ENCODE results near the gene AP3S2. TPM values are rescaled to one million over a fixed set of nuclear protein-coding genes. Genes with fewer than 3 reads are reported as not detected.
"Not testable (repeated sequence)": the region's sequence is repeated elsewhere in the genome, so short reads cannot be mapped to it uniquely, and the experiment has no call there.

AP3S2 gene
- total RNA-seq, 2 donors from 2014 or later: 12.4 to 13.1 TPM

- DNase-seq (ENCODE audit: low spot score in 2 of 2); ATAC-seq; H3K27ac Mint-ChIP-seq; H3K36me3 Mint-ChIP-seq; H3K9me3 Mint-ChIP-seq: not testable (repeated sequence)
Measured at GRCh38 chr15:89854863-89855262, 38.9 kb downstream of the AP3S2 start.

DNA sequence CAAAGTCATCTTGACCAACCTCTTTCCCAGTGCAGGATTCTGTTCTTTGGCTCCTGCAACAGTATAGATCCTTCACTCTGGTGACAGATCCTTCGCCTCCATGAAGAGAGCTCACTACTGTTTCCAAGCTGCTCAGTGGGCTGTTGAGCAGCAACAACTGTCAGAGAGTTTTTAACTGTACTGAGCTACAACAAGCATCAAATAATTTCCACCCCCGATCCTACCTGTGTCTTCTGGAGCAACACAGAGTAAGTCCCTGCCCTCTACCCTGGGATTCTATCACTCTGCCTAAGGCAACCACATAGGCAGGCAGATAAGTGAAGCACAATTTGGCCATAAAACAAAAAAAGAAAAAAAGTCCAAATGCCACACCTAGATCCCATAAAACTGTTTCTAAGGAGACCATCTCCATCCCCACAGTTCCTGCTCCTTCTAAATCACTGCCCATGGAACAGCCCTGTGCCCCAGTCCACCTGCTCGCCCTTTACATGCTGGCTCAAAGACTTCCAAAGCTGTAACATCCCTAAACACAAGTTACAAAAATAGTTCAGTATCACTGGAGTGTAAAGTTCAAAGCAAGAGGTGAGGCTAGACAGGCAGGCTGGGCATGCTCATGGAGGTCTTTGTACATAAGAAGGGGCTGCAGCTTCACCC lies 41.3 kb downstream of the AP3S2 start:
- ATAC-seq (no peak), DNase-seq (ENCODE audit: low spot score in 2 of 2) (no peak)
- H3K9me3 Mint-ChIP-seq: no peaks in the 10 kb centered on the region
- H3K36me3 Mint-ChIP-seq: no peaks in the 10 kb centered on the region
- H3K27ac Mint-ChIP-seq: no peak overlapping the region

DNA sequence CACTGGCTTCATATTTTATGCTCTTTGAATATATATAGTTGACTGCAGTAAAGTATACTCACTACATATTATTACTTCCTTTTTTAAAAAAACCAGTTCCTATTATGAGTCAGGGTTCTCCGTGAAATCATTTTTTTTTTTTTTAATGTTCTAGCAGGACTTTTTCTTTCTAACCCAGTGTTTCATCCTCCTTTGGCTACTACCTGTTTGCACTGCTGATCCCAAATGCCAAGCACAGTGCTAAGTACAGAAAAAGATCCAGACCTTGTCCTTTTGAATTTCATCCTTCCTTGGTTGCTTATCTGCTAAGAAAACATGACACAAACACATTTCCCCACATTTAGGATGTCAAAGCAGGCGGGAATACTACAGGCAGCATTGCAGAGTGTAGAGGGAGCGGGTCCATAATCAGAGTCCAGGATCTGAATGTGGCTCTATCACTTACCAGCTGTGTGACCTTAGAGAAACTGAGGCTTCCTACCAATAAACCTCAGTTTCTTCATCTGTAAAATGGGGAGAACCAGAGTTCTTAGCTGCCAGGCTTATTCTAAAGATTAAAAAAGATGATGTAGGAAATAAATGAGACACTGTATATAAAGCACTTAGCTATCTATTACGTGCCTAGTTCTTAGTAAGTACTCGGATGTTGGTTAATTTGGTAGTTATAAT lies 42.0 kb downstream of the AP3S2 start:
- no peak for DNase-seq (ENCODE audit: low spot score in 2 of 2)
- Mint-ChIP-seq H3K9me3 (no peaks in the 10 kb centered on the region), H3K27ac (no peak overlapping the region), H3K36me3 (no peaks in the 10 kb centered on the region)
- peak in 1 of 2 donors; percentile 24 for ATAC-seq

- ATAC-seq (no peak), DNase-seq (ENCODE audit: low spot score in 2 of 2) (no peak)
- Mint-ChIP-seq H3K27ac (no peak overlapping the region), H3K9me3 (no peaks in the 10 kb centered on the region), H3K36me3 (no peaks in the 10 kb centered on the region)
Measured at GRCh38 chr15:89848970-89849292, 44.9 kb downstream of the AP3S2 start.

- Mint-ChIP-seq H3K9me3 (no peaks in the 10 kb centered on the region), H3K27ac (no peak overlapping the region), H3K36me3 (no peaks in the 10 kb centered on the region)
- ATAC-seq (no peak), DNase-seq (ENCODE audit: low spot score in 2 of 2) (no peak)
Measured at GRCh38 chr15:89847101-89847500, 46.7 kb downstream of the AP3S2 start.

DNA sequence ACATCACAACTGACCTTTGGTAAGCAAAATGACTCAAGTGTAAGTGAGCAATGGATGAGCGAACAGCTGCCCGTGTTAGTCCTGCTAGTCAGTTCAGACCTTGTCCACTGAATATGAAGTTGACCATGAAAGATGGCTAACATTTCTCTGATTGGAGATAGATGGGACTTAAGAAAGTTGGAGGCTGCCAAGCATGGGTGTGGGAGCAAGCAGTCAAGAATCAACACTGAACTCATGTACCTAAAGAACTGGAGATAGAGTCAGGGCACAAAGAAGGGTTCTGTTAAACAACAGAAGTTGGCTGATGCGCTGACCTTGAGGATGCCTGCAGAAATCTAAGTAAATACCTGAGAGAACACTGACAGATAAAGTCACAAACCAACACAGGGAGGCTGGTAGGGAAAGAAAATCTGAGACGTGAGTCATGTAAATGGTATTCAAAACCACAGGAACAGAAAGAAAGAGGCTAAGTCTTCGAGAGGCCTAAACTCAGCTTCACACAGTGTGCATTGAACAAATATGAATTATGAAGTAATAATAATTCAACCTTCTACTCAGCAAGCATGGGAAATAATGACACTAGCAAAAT lies 48.4 kb downstream of the AP3S2 start:
- H3K27ac Mint-ChIP-seq: no peak overlapping the region
- DNase-seq (ENCODE audit: low spot score in 2 of 2): no peak
- peak in 1 of 2 donors; percentile 28 for ATAC-seq
- no peaks in the 10 kb centered on the region for H3K36me3 Mint-ChIP-seq
- H3K9me3 Mint-ChIP-seq: no peaks in the 10 kb centered on the region

- DNase-seq (ENCODE audit: low spot score in 2 of 2) (no peak), ATAC-seq (no peak)
- Mint-ChIP-seq H3K27ac (peak overlapping the region in 1 of 2 donors; percentile 74), H3K36me3 (no peaks in the 10 kb centered on the region), H3K9me3 (no peaks in the 10 kb centered on the region)
Measured at GRCh38 chr15:89841962-89842361, 51.8 kb downstream of the AP3S2 start.

DNA sequence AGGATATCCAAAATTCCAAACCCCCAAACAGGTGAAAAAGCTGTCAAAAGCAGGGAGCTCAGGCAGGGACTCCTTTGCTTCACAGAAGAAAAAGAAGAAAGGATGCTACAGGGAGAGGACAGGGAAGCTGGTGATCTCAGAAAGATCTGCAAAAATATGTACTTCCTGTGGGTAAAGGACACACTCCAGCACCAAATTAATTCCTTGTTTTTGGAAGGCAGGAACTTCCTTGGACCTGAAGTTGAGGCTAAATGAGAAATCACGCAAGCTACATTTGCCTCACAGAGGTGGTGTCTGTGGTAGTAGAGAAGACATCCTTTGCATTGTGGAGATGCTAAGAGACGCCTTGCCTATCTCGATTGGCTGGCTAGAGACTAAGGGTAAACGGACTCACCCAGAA lies 52.5 kb downstream of the AP3S2 start:
- no peaks in the 10 kb centered on the region for H3K36me3 Mint-ChIP-seq
- H3K9me3 Mint-ChIP-seq: no peaks in the 10 kb centered on the region
- no peak for DNase-seq (ENCODE audit: low spot score in 2 of 2)
- peak overlapping the region in 1 of 2 donors; percentile 74 for H3K27ac Mint-ChIP-seq
- no peak for ATAC-seq

- no peaks in the 10 kb centered on the region for H3K9me3 Mint-ChIP-seq
- DNase-seq (ENCODE audit: low spot score in 2 of 2): no peak
- peaks cover 0 to 6% of the 10 kb centered on the region in 2 donors for H3K36me3 Mint-ChIP-seq
- no peak overlapping the region for H3K27ac Mint-ChIP-seq
- ATAC-seq: no peak
Measured at GRCh38 chr15:89839167-89839810, 54.5 kb downstream of the AP3S2 start.

GRCh38 chr15:89837830-89838178 lies 56.0 kb downstream of the AP3S2 start:
- Mint-ChIP-seq H3K9me3 (no peaks in the 10 kb centered on the region), H3K27ac (peak overlapping the region in 1 of 2 donors; percentile 14), H3K36me3 (peaks cover 0 to 6% of the 10 kb centered on the region in 2 donors)
- DNase-seq (ENCODE audit: low spot score in 2 of 2) (no peak), ATAC-seq (no peak)

GRCh38 chr15:89837134-89837829 lies 56.5 kb downstream of the AP3S2 start:
- Mint-ChIP-seq H3K9me3 (no peaks in the 10 kb centered on the region), H3K27ac (peak overlapping the region in 1 of 2 donors; percentile 14), H3K36me3 (peaks cover 0 to 6% of the 10 kb centered on the region in 2 donors)
- no peak for ATAC-seq
- DNase-seq (ENCODE audit: low spot score in 2 of 2): no peak

DNA sequence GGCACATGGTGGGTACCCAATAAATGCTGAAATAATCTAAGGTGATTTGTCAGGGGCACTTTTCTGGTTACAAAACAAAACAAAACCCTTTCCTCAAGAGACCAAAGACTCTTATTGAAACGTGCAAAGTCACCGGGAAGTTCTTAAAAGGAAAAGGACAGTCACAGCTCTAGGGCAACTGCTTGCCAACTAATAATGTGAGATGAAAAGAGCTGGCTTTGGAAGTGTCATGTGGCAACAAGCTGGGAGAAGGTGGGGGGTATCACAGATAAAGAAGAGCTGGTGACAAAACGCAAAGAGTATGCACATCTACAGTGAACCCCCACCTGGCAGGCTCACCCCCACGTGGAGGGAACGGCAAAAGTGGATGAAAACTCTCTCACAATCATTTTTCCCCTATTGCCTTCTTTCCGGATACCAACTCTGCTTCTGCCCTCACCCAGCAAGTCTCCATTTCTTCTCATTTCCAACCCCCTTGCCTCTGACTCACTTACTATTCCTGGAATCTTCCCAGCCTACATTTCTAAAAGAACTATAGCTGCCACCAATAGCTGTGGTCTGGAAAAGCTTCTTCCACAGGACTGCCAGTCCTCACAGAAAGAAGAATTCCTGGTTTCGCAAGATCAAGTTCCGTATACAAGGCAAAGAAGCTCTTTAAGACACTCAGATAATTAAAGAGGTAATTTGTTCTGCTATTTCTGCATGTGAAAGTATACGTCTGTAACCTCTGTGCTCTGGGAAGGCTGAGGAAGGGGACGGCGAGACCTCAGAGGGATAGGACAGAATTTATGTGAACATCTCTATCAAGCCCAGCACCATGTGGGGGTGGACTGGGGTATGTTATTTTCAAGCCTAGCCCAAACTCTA lies 57.3 kb downstream of the AP3S2 start:
- no peak for DNase-seq (ENCODE audit: low spot score in 2 of 2)
- Mint-ChIP-seq H3K27ac (no peak overlapping the region), H3K9me3 (no peaks in the 10 kb centered on the region)

GRCh38 chr15:89835176-89835564 lies 58.6 kb downstream of the AP3S2 start:
- Mint-ChIP-seq H3K27ac (peak overlapping the region in 1 of 2 donors; percentile 47), H3K36me3 (peaks cover 0 to 6% of the 10 kb centered on the region in 2 donors), H3K9me3 (no peaks in the 10 kb centered on the region)
- ATAC-seq (no peak), DNase-seq (ENCODE audit: low spot score in 2 of 2) (no peak)

More for the DNA sequence above, 57.3 kb downstream of the AP3S2 start:
- peaks cover 0 to 6% of the 10 kb centered on the region in 2 donors for H3K36me3 Mint-ChIP-seq
- no peak for ATAC-seq

DNA sequence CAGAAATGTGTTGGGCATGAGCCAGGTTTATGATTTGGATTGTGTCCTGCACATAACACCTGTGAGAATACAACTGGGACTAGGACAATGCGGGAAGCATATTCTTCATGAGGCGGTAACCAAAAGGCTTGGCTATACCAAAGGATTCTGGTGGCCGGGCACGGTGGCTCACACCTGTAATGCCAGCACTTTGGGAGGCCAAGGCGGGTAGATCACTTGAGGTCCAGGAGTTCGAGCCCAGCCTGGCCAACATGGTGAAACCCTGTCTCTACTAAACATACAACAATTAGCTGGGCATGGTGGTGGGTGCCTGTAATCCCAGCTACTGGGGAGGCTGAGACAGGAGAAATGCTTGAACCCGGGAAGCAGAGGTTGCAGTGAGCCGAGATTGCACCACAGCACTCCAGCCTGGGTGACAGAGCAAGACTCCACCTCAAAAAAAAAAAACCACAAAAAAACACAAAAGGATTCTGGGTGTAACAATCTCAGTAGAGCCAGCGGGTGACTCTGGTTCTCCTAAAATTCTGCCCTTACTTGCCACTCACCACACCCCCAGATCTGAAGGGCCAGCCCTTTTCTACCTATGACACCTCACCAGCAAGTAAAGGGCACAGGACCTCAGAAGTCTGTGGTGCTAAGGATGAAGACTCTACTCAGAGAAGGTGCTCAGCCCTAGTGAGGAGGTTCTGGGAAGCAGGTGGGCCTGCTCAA lies 59.2 kb downstream of the AP3S2 start:
- H3K36me3 Mint-ChIP-seq; DNase-seq (ENCODE audit: low spot score in 2 of 2); H3K9me3 Mint-ChIP-seq; ATAC-seq: not testable (repeated sequence)
- peak overlapping the region in 1 of 2 donors; percentile 47 for H3K27ac Mint-ChIP-seq

- no peaks in the 10 kb centered on the region for H3K9me3 Mint-ChIP-seq
- ATAC-seq (no peak), DNase-seq (ENCODE audit: low spot score in 2 of 2) (no peak)
- peak overlapping the region in 1 of 2 donors; percentile 57 for H3K27ac Mint-ChIP-seq
- H3K36me3 Mint-ChIP-seq: peaks cover 0 to 6% of the 10 kb centered on the region in 2 donors
Measured at GRCh38 chr15:89833966-89834365, 59.8 kb downstream of the AP3S2 start.

Measured in activated naive CD4-positive, alpha-beta T cell treated with anti-CD3 and anti-CD28 coated beads, Interleukin-2, amount 50 U/mL, for 72 hours (primary cell).